ENCODE data around the gene NPTX1. TPM values are rescaled to one million over a fixed set of nuclear protein-coding genes. Genes with fewer than 3 reads are reported as not detected.

The NPTX1 gene
- polyA plus RNA-seq, 1 donor from 2014 or later: 0.56 TPM

- no peak overlapping the region for H3K9ac ChIP-seq (ENCODE audit: low read length)
- H3K27me3 ChIP-seq (ENCODE audit: insufficient read depth, low read depth, low read length): no peaks in the 10 kb centered on the region
- no peak overlapping the region for H2AFZ ChIP-seq (ENCODE audit: low read depth, low read length)
- H4K20me1 ChIP-seq (ENCODE audit: insufficient read depth): no peaks in the 10 kb centered on the region
- H3K9me3 ChIP-seq (ENCODE audit: low read length): no peaks in the 10 kb centered on the region
- no peak overlapping the region for H3K27ac ChIP-seq (ENCODE audit: low read length)
- H3K9me2 ChIP-seq (ENCODE audit: insufficient read depth, low read length): no peaks in the 10 kb centered on the region
- no peaks in the 10 kb centered on the region for H3F3A ChIP-seq (ENCODE audit: insufficient read depth, low read length, poor library complexity, severe bottlenecking)
- H3K4me3 ChIP-seq (ENCODE audit: low read length): no peak overlapping the region
- no peak for TF ChIP-seq RAD21 (conservative IDR thresholded peaks at IDR 0.05)
- no peak for TF ChIP-seq CTCF (IDR thresholded peaks at IDR 0.05; ENCODE audit: poor library complexity, severe bottlenecking)
- no peak for TF ChIP-seq POLR2AphosphoS5 (IDR thresholded peaks at IDR 0.05)
- no peak for TF ChIP-seq MXI1 (conservative IDR thresholded peaks at IDR 0.05; ENCODE audit: poor library complexity, severe bottlenecking)
- TF ChIP-seq EZH2 (IDR thresholded peaks at IDR 0.05; ENCODE audit: borderline replicate concordance, insufficient read depth, low read length, poor library complexity, severe bottlenecking): no peak
- TF ChIP-seq EP300 (conservative IDR thresholded peaks at IDR 0.05; ENCODE audit: poor library complexity, severe bottlenecking): no peak
- no peak for TF ChIP-seq TAF1 (IDR thresholded peaks at IDR 0.05; ENCODE audit: low read depth)
- no peak for TF ChIP-seq REST (IDR thresholded peaks at IDR 0.05; ENCODE audit: borderline replicate concordance)
- TF ChIP-seq SMC3 (conservative IDR thresholded peaks at IDR 0.05; ENCODE audit: poor library complexity): no peak
- H3K79me2 ChIP-seq (replicated peaks; ENCODE audit: insufficient read depth, low read length): no peaks in the 10 kb centered on the region
- no peaks in the 10 kb centered on the region for H3K36me3 ChIP-seq (ENCODE audit: insufficient read depth, low read length)
- no peak overlapping the region for H3K4me2 ChIP-seq (ENCODE audit: low read length)
Measured at GRCh38 chr17:80523956-80524712, 47.7 kb upstream of the NPTX1 start.

GRCh38 chr17:80523054-80523744, 46.8 kb upstream of the NPTX1 start:
- H3K4me3 ChIP-seq (ENCODE audit: low read length): no peak overlapping the region
- H3K36me3 ChIP-seq (ENCODE audit: insufficient read depth, low read length): no peaks in the 10 kb centered on the region
- H3K27ac ChIP-seq (ENCODE audit: low read length): no peak overlapping the region
- H3K79me2 ChIP-seq (replicated peaks; ENCODE audit: insufficient read depth, low read length): no peaks in the 10 kb centered on the region
- no peaks in the 10 kb centered on the region for H4K20me1 ChIP-seq (ENCODE audit: insufficient read depth)
- H3K9ac ChIP-seq (ENCODE audit: low read length): no peak overlapping the region
- H3K27me3 ChIP-seq (ENCODE audit: insufficient read depth, low read depth, low read length): no peaks in the 10 kb centered on the region
- no peaks in the 10 kb centered on the region for H3F3A ChIP-seq (ENCODE audit: insufficient read depth, low read length, poor library complexity, severe bottlenecking)
- H3K4me2 ChIP-seq (ENCODE audit: low read length): no peak overlapping the region
- no peak for TF ChIP-seq CTCF (IDR thresholded peaks at IDR 0.05; ENCODE audit: poor library complexity, severe bottlenecking)
- TF ChIP-seq MXI1 (conservative IDR thresholded peaks at IDR 0.05; ENCODE audit: poor library complexity, severe bottlenecking): no peak
- no peak for TF ChIP-seq SMC3 (conservative IDR thresholded peaks at IDR 0.05; ENCODE audit: poor library complexity)
- TF ChIP-seq EZH2 (IDR thresholded peaks at IDR 0.05; ENCODE audit: borderline replicate concordance, insufficient read depth, low read length, poor library complexity, severe bottlenecking): no peak
- TF ChIP-seq POLR2AphosphoS5 (IDR thresholded peaks at IDR 0.05): no peak
- TF ChIP-seq RAD21 (conservative IDR thresholded peaks at IDR 0.05): no peak
- TF ChIP-seq TAF1 (IDR thresholded peaks at IDR 0.05; ENCODE audit: low read depth): no peak
- no peak for TF ChIP-seq EP300 (conservative IDR thresholded peaks at IDR 0.05; ENCODE audit: poor library complexity, severe bottlenecking)
- no peak for TF ChIP-seq REST (IDR thresholded peaks at IDR 0.05; ENCODE audit: borderline replicate concordance)
- H3K9me3 ChIP-seq (ENCODE audit: low read length): no peaks in the 10 kb centered on the region
- no peaks in the 10 kb centered on the region for H3K9me2 ChIP-seq (ENCODE audit: insufficient read depth, low read length)
- no peak overlapping the region for H2AFZ ChIP-seq (ENCODE audit: low read depth, low read length)

All from neural cell (in vitro differentiated cells).